GM12872 (cell line): Measurements from ENCODE around the gene ANKRD17.

Experiments
- TF ChIP-seq, protein P1 (sequence below): IDR thresholded peaks from 3 replicates; pipeline ENCODE4 v1.5.1; 2011; ENCODE audit warnings: low read depth, mild to moderate bottlenecking, low read length, moderate library complexity; ENCODE audit not compliant: insufficient read depth

ANKRD17 gene

DNA sequence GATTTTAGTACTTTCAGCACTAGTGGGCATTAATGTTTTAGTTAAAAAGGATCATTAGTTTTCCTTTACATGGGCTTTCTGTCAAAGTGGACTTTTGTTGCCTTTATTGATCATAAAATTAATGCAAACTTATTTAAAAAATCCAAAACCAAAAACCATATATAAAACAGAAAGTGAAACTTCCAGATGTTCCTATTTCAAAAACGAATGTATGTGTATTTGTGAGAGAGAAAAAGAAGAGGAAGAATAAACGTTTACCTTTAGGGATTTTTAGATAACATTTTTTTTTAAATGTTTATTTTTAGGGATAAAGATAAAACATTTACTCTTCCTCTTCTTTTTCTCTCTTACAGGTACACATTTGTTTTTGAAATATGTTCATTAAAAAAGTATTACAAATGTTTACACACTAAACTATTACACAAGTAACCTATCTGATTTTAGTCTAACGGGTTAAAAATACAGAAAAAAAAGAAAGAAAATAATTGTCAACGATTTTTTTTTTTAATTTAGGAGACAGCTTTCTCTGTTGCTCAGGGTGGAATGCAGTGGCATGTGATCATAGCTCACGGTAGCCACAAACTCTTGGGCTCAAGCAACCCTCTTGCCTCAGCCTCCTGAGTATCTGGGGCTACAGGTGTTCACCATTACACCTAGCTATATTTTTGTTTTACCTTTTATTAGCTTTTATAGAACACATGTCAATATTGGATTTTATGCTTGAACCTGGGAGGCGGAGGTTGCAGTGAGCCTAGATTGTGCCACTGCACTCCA lies 172.3 kb downstream of the ANKRD17 start:
- TF ChIP-seq, protein P1, sequence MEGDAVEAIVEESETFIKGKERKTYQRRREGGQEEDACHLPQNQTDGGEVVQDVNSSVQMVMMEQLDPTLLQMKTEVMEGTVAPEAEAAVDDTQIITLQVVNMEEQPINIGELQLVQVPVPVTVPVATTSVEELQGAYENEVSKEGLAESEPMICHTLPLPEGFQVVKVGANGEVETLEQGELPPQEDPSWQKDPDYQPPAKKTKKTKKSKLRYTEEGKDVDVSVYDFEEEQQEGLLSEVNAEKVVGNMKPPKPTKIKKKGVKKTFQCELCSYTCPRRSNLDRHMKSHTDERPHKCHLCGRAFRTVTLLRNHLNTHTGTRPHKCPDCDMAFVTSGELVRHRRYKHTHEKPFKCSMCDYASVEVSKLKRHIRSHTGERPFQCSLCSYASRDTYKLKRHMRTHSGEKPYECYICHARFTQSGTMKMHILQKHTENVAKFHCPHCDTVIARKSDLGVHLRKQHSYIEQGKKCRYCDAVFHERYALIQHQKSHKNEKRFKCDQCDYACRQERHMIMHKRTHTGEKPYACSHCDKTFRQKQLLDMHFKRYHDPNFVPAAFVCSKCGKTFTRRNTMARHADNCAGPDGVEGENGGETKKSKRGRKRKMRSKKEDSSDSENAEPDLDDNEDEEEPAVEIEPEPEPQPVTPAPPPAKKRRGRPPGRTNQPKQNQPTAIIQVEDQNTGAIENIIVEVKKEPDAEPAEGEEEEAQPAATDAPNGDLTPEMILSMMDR, result no peak

DNA sequence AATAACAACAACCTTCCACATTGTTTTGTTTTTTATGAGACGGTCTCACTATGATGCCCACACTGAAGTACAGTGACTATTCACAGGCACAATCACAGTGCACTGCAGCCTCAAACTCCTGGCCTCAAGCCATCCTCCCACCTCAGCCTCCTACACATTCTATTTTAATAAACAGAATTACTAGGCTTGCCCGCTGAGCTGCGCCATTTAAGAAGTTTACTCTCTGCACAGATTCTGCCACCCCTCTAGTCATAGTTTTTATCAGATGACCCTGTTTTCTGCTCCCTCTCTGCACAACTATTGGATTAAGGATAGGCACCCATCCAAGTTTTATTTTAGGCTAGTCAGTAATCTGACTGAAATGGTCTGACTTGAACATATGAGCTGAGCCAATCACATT lies 177.8 kb downstream of the ANKRD17 start:
- TF ChIP-seq, protein P1, result no peak

DNA sequence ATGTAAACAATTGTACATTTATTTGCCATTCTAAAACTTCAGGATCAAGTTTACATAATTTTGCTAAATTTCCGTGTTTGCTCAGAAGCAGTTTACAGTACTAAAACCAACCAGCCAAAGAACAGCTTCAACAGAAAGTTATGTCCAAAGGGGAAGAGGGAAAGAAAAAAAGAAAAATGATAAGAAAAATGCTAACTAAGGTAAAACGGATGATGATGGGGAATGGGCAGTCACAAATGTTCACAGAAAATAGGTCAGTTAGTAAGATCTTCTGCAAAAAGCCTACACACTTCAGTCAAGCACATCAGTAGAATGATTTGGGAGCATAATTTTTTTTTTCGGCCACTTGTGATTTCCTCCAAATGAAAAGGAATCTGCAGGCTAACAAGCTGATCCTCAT lies 182.8 kb downstream of the ANKRD17 start:
- TF ChIP-seq, protein P1, result no peak

DNA sequence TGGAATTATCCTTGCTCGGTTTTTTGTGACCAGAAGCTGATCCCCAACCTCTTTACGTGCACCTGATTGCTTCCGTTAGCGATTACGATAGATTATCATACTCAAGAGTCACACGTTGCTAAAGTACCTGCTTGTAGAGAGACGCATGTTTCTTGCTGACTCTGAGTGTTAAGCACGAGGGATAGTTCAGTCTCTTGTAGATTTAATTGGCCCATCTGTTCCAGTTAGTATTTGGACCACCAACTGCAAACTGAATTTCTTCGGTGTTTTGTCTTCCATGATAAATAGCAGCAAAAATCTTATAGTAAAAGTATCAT lies 188.6 kb downstream of the ANKRD17 start:
- TF ChIP-seq, protein P1, result no peak

DNA sequence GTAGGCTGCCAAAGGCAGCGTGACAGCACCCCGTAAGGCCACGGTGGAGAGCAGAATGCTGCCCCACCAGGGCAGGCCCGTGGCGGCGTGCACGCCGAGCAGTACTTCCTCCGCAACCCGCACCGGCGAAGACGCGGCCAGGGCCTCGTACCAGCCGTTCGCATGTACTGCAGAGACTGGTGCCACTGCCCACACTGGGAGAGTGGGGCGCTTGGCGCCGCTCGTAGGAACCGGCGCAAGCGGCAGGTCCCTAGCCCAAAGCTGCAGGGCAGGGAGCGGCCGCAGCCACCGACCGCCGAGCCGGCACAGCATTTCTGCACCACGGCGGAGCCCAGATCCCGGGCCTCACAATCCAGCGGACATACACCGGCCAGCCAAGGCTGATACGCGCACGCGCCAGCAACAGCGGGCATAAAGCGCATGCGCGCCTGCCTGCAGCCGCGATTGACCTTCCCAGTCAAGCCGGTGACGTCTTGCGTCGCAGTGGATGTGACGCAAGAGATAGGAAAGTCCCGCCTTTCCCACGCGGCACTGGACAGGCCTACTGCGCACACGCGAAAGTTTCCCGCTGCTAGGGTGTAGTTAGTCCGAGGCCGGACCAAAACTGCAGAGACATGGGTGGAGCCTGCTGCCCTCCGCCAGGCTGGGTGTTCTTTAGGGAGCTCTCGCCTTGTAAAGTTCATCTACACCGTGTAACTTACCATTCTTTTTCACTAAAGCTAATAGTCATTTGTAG lies 189.1 kb downstream of the ANKRD17 start, which contains the start of gene COX18:
Gene COX18, minus strand, starts transcription at position 379 of the 736 bp plus-strand sequence. Its CDS starts 67 bp downstream, at position 312.
- TF ChIP-seq, protein P1, result 0 out of 3 replicates have a peak, but pooled peaks have one; percentile 18

DNA sequence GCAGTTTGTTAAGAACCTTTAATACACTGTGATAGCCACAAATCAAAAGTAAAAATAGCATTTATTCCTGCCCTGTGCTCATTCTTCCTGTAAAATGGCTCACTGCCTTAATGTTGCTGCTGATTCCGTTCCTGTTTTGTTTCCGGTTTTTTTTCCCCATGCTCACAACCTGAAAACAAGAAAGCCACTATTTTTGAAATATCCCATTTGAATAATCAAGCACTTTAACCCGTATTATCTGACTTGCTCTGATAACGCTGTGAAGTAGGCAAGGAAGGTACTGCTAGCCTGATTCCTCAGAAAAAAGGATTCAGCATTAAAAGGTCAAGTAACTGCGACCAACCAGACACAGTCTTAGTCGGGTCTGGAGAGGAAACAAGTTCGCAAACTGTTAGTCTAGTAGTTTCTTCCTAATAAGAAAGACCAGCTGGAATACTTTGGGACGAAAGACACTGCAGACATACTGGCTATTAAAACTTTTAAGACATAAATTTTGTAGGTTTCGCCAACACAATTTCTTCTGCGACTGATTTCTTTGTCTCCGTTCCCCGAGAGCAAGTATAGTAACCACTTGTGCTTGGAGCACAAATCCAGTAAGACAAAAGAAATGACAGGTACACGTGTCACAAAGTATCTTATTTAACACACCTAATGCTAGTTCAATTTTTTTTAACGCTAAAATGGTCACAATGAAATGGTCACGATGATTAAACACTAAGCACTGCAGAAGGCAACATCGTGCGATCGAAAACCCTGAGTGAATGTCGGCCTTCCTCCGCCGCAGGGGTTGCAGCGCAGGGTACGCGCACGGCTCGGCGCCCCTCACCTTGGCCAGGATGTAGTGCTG lies 189.9 kb downstream of the ANKRD17 start:
- TF ChIP-seq, protein P1, result no peak

DNA sequence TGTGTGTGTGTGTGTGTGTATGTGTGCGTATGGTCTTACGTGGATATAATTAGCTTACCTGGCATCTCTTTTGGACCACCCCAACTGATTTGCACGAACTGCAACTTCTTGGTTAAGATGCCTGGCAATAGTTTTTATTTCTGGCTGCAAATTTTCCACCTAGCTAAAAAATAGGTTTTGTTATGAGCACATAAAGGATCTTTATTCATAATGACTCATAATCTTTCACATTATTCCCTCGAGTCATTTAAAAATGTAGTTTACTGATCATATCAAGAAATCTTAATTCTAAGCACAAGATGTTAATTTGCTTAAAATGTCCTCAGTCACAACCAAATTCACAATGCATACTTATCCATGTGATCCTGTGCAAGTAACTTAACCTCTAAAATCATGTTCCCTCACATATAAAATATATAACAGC lies 190.6 kb downstream of the ANKRD17 start:
- TF ChIP-seq, protein P1, result no peak
